Thoracic aorta (tissue), 2 donors: ENCODE data around the gene FXYD2. TPM values are rescaled to one million over a fixed set of nuclear protein-coding genes. Genes with fewer than 3 reads are reported as not detected.

Source experiments
- ATAC-seq: fragments of 150-250 bp; one replicate; pipeline ENCODE4 v1.8.0; 2017; ENCODE audit warnings: low read depth; ENCODE audit not compliant: insufficient number of reproducible peaks, low FRiP score
- DNase-seq: peaks from one replicate; pipeline ENCODE4 v3.0.0-alpha.2; 2020; ENCODE audit warnings: low spot score
- H3K27ac ChIP-seq, 2 donors: fragments of 200-600 bp; sonication (generic); 1 replicate in 1 of 2; 2 replicates in 1 of 2; pipeline ENCODE4 v1.5.1; 2016; ENCODE audit warnings: mild to moderate bottlenecking in 2 of 2, moderate library complexity in 2 of 2
- H3K27me3 ChIP-seq: fragments of 200-600 bp; sonication (generic); replicated peaks from 2 replicates; pipeline ENCODE4 v1.6.0; 2016; ENCODE audit warnings: mild to moderate bottlenecking; ENCODE audit not compliant: insufficient read depth
- H3K36me3 ChIP-seq: fragments of 200-600 bp; sonication (generic); one replicate; pipeline ENCODE4 v1.5.1; 2016
- H3K4me1 ChIP-seq, 2 donors: fragments of 200-600 bp; sonication (generic); 1 replicate in 1 of 2; 2 replicates in 1 of 2; pipeline versions ENCODE4 v1.5.1 to v1.6.0; 2016; ENCODE audit warnings: low read depth in 2 of 2, mild to moderate bottlenecking in 1 of 2; ENCODE audit not compliant: control insufficient read depth in 1 of 2
- H3K4me3 ChIP-seq: fragments of 200-600 bp; sonication (generic); 2 replicates; pipeline ENCODE4 v1.5.1; 2016; ENCODE audit warnings: mild to moderate bottlenecking
- H3K9me3 ChIP-seq: fragments of 200-600 bp; sonication (generic); 2 replicates; pipeline ENCODE4 v1.5.1; 2016
- total RNA-seq, 2 donors: library from RNA; depleted of rRNA; stranded (reverse); fragments of >200 nt; gene quantifications; one replicate each; pipeline versions ENCODE4 v1.1.0 to v1.2.3, GENCODE V29; 2016
- TF ChIP-seq, protein P1 (sequence below): fragments of 200-600 bp; sonication (generic); IDR thresholded peaks from one replicate; pipeline ENCODE4 v1.5.1; 2019; ENCODE audit warnings: antibody characterized with exemption

FXYD2 gene
- total RNA-seq, 2 donors from 2014 or later = not detected

DNA sequence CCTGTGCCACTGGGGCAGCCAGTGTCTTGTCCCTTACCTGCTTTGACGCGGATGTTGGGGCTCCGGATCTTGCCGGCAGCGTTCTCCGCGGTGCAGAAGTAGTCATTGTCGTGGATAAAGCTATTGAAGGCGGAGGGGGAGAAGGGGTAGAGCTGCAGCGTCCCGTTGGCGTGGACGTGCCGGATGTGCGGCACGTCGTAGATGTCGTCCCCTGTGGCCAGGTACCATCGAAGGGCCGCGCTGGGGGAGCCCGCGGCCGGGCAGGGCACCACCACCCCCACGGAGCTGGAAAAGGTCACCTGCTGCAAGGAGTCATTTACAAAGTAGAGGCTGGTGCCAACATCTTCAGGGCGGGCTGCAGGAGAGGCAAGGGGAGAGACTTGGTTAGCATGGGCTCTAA is 44.1 kb downstream of the FXYD2 start:
- H3K4me1 ChIP-seq = no peaks in the 10 kb centered on the region
- no peaks in the 10 kb centered on the region for H3K9me3 ChIP-seq
- TF ChIP-seq, protein P1, sequence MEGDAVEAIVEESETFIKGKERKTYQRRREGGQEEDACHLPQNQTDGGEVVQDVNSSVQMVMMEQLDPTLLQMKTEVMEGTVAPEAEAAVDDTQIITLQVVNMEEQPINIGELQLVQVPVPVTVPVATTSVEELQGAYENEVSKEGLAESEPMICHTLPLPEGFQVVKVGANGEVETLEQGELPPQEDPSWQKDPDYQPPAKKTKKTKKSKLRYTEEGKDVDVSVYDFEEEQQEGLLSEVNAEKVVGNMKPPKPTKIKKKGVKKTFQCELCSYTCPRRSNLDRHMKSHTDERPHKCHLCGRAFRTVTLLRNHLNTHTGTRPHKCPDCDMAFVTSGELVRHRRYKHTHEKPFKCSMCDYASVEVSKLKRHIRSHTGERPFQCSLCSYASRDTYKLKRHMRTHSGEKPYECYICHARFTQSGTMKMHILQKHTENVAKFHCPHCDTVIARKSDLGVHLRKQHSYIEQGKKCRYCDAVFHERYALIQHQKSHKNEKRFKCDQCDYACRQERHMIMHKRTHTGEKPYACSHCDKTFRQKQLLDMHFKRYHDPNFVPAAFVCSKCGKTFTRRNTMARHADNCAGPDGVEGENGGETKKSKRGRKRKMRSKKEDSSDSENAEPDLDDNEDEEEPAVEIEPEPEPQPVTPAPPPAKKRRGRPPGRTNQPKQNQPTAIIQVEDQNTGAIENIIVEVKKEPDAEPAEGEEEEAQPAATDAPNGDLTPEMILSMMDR = no peak
- no peak overlapping the region for H3K27ac ChIP-seq
- no peak overlapping the region for H3K4me3 ChIP-seq
- ATAC-seq (no peak), DNase-seq (no peak)
- H3K27me3 ChIP-seq = no peaks in the 10 kb centered on the region
- H3K36me3 ChIP-seq = no peaks in the 10 kb centered on the region

DNA sequence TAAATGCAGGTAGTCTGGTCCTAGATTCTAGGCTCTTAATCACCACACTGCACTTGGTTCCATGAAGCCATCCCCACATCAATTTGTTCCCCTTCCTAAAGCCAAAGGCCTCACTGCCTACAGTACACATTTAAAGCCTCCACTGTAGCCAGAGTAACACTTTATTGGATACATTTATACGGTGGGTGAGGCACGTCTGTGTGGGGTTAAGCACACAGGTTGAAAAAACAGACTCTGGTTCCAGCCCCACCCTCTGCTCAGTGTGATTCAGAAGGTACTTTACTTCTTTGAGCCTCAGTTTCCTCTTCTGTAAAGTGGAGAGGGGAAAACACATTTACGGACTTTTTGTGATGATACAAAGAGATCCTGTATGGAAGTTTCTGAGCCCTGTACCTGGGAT is 50.0 kb downstream of the FXYD2 start:
- DNase-seq = no peak
- Histone ChIP-seq H3K4me1 (no peaks in the 10 kb centered on the region), H3K4me3 (no peak overlapping the region), H3K9me3 (no peaks in the 10 kb centered on the region), H3K27me3 (no peaks in the 10 kb centered on the region), H3K36me3 (no peaks in the 10 kb centered on the region), H3K27ac (no peak overlapping the region)
- TF ChIP-seq, protein P1 = no peak
- no peak for ATAC-seq

DNA sequence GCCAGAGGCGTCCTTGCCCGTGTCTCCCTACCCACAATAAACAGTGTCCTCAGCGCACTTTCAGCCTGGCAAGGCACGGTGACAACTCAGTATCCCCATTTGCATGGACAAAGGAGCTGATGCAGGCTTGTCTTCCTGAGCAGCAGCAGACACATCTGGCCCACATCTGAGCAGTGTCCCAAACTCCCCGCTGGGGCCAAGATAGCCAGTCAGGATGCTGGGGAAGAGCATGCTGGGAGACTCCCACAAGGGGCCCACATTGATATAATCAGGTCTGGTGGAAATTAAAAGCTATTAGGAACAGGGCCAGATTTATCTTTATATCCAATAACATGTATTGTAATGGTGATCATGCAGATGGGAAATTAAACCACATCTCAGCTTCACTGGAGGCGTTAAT is 52.2 kb downstream of the FXYD2 start:
- TF ChIP-seq, protein P1 = no peak
- ATAC-seq (no peak), DNase-seq (no peak)
- Histone ChIP-seq H3K4me3 (no peak overlapping the region), H3K27me3 (no peaks in the 10 kb centered on the region), H3K27ac (no peak overlapping the region), H3K4me1 (no peaks in the 10 kb centered on the region), H3K9me3 (no peaks in the 10 kb centered on the region), H3K36me3 (no peaks in the 10 kb centered on the region)

DNA sequence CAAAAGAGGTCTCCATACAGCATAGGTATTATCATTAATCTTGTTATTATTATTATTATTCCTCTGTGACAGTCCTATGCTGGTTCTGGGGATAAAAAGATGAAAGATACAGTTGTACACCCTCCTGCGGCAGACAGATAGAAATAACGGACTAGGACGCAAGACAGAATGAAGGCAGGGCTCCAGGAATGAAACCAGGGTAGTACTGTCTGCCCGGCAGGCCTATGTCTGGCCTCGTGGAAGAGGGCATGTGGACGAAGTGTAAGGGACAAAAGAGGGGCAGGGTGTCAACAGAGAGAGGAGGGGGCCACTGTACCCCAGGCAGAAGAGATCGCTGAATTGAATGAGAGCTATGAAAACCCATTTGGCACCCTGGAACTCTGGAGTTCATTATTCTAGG is 52.7 kb downstream of the FXYD2 start:
- H3K9me3 ChIP-seq = no peaks in the 10 kb centered on the region
- no peaks in the 10 kb centered on the region for H3K36me3 ChIP-seq
- H3K4me1 ChIP-seq = no peaks in the 10 kb centered on the region
- no peaks in the 10 kb centered on the region for H3K27me3 ChIP-seq
- no peak overlapping the region for H3K4me3 ChIP-seq
- H3K27ac ChIP-seq = no peak overlapping the region
- ATAC-seq (no peak), DNase-seq (no peak)
- TF ChIP-seq, protein P1 = no peak

DNA sequence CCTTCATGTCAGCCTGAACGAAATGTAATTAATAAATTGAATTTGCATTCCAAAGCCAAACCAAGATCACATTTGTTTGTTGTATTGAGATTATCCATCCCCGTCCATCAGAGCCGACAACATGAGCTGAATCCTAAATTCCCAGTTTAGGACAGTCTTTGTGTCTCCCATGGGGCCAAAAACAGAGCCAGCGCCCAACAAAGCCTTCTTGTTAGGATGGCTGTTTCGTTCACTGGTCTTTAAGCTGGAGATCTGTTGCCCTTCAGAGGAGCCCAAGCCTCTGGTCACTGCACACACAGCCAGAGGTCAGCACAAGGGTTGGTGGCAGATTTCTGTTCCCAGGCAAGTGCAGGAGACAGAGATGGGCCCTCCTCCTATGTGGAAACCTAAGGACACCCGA is 53.3 kb downstream of the FXYD2 start:
- Histone ChIP-seq H3K4me3 (no peak overlapping the region), H3K27me3 (no peaks in the 10 kb centered on the region), H3K27ac (no peak overlapping the region), H3K9me3 (no peaks in the 10 kb centered on the region), H3K4me1 (no peaks in the 10 kb centered on the region), H3K36me3 (no peaks in the 10 kb centered on the region)
- no peak for ATAC-seq
- no peak for DNase-seq
- TF ChIP-seq, protein P1 = no peak
